GM23248 (cell line): ENCODE results near the gene USP22. TPM values are rescaled to one million over a fixed set of nuclear protein-coding genes. Genes with fewer than 3 reads are reported as not detected.

Source experiments
- DNase-seq: peaks from one replicate; pipeline ENCODE4 v3.0.0-alpha.2; 2015
- H2AFZ ChIP-seq: fragments of 200-600 bp; sonication (generic); 2 replicates; pipeline ENCODE4 v1.6.1; 2016; ENCODE audit warnings: antibody characterized with exemption
- H3F3A ChIP-seq: fragments of 200-600 bp; sonication (generic); 2 replicates; pipeline ENCODE4 v1.6.1; 2016; ENCODE audit warnings: mild to moderate bottlenecking, antibody characterized with exemption, mixed run types; ENCODE audit not compliant: insufficient read depth
- H3K27ac ChIP-seq: fragments of 200-600 bp; sonication (generic); 2 replicates; pipeline ENCODE4 v1.5.1; 2016; ENCODE audit warnings: mild to moderate bottlenecking
- H3K27me3 ChIP-seq: fragments of 200-600 bp; sonication (generic); replicated peaks from 2 replicates; pipeline ENCODE4 v1.6.1; 2016; ENCODE audit warnings: mild to moderate bottlenecking; ENCODE audit not compliant: insufficient read depth
- H3K36me3 ChIP-seq: fragments of 200-600 bp; sonication (generic); 2 replicates; pipeline ENCODE4 v1.6.1; 2016; ENCODE audit warnings: low read depth, mild to moderate bottlenecking
- H3K4me1 ChIP-seq: fragments of 200-600 bp; sonication (generic); 2 replicates; pipeline ENCODE4 v1.6.1; 2016; ENCODE audit warnings: mild to moderate bottlenecking; ENCODE audit not compliant: insufficient read depth
- H3K4me2 ChIP-seq: fragments of 200-600 bp; sonication (generic); one replicate; pipeline ENCODE4 v1.6.1; 2016; ENCODE audit warnings: mild to moderate bottlenecking; ENCODE audit not compliant: unreplicated experiment
- H3K4me3 ChIP-seq: fragments of 200-600 bp; sonication (generic); 2 replicates; pipeline ENCODE4 v1.5.1; 2016; ENCODE audit warnings: mild to moderate bottlenecking
- H3K79me2 ChIP-seq: fragments of 200-600 bp; sonication (generic); 2 replicates; pipeline ENCODE4 v1.6.1; 2016; ENCODE audit warnings: mild to moderate bottlenecking; ENCODE audit not compliant: insufficient read depth
- H3K9ac ChIP-seq: fragments of 200-600 bp; sonication (generic); 2 replicates; pipeline ENCODE4 v1.6.1; 2016; ENCODE audit warnings: mild to moderate bottlenecking
- H3K9me2 ChIP-seq: fragments of 200-600 bp; sonication (generic); 2 replicates; pipeline ENCODE4 v1.6.1; 2016; ENCODE audit warnings: mixed run types, mild to moderate bottlenecking, moderate library complexity; ENCODE audit not compliant: insufficient read depth
- H3K9me3 ChIP-seq: fragments of 200-600 bp; sonication (generic); one replicate; pipeline ENCODE4 v1.6.1; 2017; ENCODE audit warnings: low read depth
- H4K20me1 ChIP-seq: fragments of 200-600 bp; sonication (generic); 2 replicates; pipeline ENCODE4 v1.6.0; 2016; ENCODE audit not compliant: insufficient read depth
- EZH2 ChIP-seq: fragments of 200-600 bp; sonication (generic); IDR thresholded peaks from 2 replicates; pipeline ENCODE4 v1.6.1; 2018; ENCODE audit warnings: antibody characterized with exemption, mild to moderate bottlenecking; ENCODE audit not compliant: insufficient read depth, poor library complexity, severe bottlenecking
- EZH2phosphoT487 ChIP-seq: fragments of 200-600 bp; sonication (generic); IDR thresholded peaks from 2 replicates; pipeline ENCODE4 v1.6.1; 2018; ENCODE audit warnings: antibody characterized with exemption, moderate library complexity, mild to moderate bottlenecking, low read depth; ENCODE audit not compliant: insufficient read depth
- WGBS, 2 experiments: methylation state at CpG; one replicate each; pipeline ENCODE4 v1.1.6; 2015 to 2017; ENCODE audit warnings: low lambda C conversion rate in 2 of 2, low coverage in 1 of 2; ENCODE audit errors: missing lambda C conversion rate in 2 of 2; 5-methylcytosine and 5-hydroxymethylcytosine counted together
- in situ Hi-C: fragments of 300-500 bp; cut with MboI; formaldehyde crosslinking; loops from 2 replicates; pipeline ENCODE4 v1.15.0; 2020
- polyA plus RNA-seq: library from polyadenylated mRNA; unstranded; fragments of >200 nt; fragmentation: Nextera tagmentation; extraction: Ambion mirVana; gene quantifications from 2 replicates; pipeline ENCODE4 v1.2.1, GENCODE V29; 2016
- total RNA-seq: library from RNA; depleted of rRNA; stranded (reverse); fragments of >200 nt; shearing (Covaris generic); gene quantifications from 2 replicates; pipeline ENCODE4 v1.2.3, GENCODE V29; 2014

The USP22 gene
- total and polyA plus RNA-seq, 2 experiments from 2014 or later, result 75.1 to 154 TPM

DNA sequence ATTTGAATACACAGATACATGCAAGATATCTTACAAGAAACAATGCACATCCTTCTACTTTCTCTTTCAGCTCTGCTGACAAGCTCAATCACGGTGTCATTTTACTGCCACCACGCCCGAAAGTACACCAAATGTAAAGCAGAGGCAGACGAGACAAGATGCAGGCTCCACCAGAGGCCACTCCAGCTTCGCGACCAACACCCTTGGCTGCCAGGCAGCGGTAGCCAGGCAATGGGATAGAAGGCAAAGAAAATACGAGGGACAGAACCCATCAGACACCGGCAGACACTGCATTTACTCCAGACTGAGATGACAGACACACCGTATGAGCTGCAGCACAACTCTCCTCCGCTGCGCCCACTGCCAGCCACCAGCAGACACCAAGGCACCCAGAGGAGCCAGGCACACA, 41.0 kb downstream of the USP22 start:
- H4K20me1 ChIP-seq, result no peaks in the 10 kb centered on the region
- H3K9me2 ChIP-seq, result no peaks in the 10 kb centered on the region
- peaks cover 87% of the 10 kb centered on the region for H3K79me2 ChIP-seq
- 0 out of 2 replicates have a peak overlapping the region, but pooled peaks have one; percentile 1 for H3K9ac ChIP-seq
- no peak overlapping the region for H3K4me3 ChIP-seq
- H3K4me1 ChIP-seq, result no peaks in the 10 kb centered on the region
- no peak overlapping the region for H3K4me2 ChIP-seq
- peak; percentile 28 for DNase-seq
- 36 to 39% methylated on average over 12 of the region's 12 CpGs for WGBS, 2 experiments
- peaks cover 33% of the 10 kb centered on the region; the same call in 1 of the 2 replicates for H3F3A ChIP-seq
- no peaks in the 10 kb centered on the region for H3K9me3 ChIP-seq
- TF ChIP-seq EZH2phosphoT487 (no peak), EZH2 (no peak)
- peaks cover 59% of the 10 kb centered on the region for H3K36me3 ChIP-seq
- H3K27me3 ChIP-seq, result no peaks in the 10 kb centered on the region
- in situ Hi-C loops, result no loop called here
- no peak overlapping the region for H2AFZ ChIP-seq
- peak overlapping the region; percentile 14 for H3K27ac ChIP-seq

DNA sequence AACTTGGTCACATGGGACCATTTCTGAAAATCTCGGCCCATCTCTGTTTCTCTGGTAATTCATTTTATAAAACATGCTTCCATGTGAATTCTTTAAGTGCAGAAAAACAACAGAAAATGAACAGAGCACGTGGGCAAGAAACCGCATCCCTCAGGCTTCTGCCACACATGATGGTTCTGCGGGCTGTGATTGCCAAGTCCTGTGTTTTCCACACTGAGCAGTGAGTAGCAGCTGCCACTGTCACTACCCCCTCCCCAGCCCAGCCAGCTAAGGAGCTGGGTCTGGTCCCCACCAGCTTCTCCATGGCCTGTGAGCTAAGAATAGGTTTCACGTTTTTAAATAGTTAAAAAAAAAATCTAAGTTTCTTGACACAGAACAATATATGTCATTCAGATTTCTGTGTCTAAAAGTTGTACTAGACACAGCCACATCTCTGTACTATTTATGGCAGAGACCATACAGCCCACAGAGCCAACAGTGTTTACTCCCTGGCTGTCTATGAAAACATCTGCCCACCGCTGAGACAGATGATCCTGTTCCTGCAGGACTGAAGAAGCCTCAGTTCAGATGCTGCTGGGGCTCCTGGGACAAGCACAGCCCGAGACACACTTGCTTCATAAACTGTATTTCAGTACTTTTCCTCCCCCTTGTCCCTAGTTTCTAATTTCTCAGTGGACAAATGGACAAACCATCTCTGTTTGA, 41.5 kb downstream of the USP22 start:
- DNase-seq, result peak; percentile 19
- no peaks in the 10 kb centered on the region for H3K4me1 ChIP-seq
- H3K4me3 ChIP-seq, result no peak overlapping the region
- no peaks in the 10 kb centered on the region for H4K20me1 ChIP-seq
- no peaks in the 10 kb centered on the region for H3K9me2 ChIP-seq
- H3K27me3 ChIP-seq, result no peaks in the 10 kb centered on the region
- H2AFZ ChIP-seq, result no peak overlapping the region
- TF ChIP-seq EZH2phosphoT487, result no peak
- TF ChIP-seq EZH2, result no peak
- H3K9me3 ChIP-seq, result no peaks in the 10 kb centered on the region
- H3K4me2 ChIP-seq, result no peak overlapping the region
- H3K27ac ChIP-seq, result peak overlapping the region; percentile 14
- in situ Hi-C loops, result no loop called here
- H3K36me3 ChIP-seq, result peaks cover 53% of the 10 kb centered on the region
- H3K79me2 ChIP-seq, result peaks cover 84% of the 10 kb centered on the region
- H3K9ac ChIP-seq, result 0 out of 2 replicates have a peak overlapping the region, but pooled peaks have one; percentile 1
- 49 to 54% methylated on average over 7 of the region's 7 CpGs for WGBS, 2 experiments
- H3F3A ChIP-seq, result peaks cover 29% of the 10 kb centered on the region; the same call in 1 of the 2 replicates

DNA sequence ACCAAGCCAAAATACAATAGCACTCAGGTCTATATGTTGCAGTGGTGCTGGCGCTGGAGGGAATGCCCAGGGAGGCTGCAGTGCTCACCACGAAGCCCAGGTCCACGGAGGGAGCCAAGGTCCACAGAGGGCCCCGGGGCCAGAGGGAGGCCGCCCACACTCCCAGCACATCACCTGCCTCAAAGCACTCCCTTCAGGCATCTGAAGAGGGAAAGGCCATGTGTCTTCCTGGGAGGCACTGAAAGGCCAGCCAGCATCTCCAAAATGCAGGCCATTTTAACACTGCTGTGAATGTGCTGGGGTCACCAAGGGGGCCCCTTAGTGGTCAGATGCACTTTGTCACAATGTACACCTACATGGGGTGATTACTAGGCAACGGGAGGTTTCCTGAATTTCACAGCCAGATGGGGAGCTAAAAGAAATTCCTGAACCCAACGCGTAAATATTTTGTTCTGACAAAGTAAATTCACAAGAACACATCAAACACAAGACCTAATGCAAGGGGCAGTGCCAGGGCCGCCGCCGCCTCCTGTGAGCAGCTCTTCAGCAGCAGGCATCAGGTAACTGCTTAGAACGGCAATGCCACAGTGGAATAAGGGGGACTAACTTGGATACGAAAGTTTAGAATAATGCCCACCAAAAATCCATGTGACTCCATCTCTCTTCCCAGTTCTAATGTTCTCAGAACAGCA, 42.8 kb downstream of the USP22 start:
- H3K27me3 ChIP-seq, result no peaks in the 10 kb centered on the region

DNA sequence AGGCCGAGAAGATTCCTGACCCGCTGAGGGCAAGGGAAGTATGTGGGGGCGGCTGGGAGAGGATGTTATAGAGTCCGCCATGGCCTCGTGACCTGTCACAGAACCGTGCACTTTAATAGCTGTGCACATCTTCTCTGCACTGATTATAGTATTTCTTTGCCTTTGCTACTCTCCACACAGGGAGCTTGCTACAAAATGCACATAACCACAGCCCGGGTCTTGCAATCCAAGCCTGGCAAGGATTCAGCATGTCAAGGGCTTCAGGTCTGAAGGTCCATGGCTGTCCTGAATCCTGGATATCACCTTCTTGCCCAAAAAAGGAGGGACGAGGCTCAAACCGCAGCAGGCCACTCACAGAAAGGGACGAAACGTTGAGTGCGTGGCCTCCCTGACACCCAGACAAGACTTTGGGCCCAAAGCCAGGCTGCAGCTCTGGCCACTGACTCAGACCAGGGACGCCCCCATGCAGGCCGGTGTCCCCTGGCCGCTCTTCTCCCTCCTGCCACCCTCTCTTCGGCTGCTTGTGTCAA, 43.7 kb downstream of the USP22 start:
- H3F3A ChIP-seq, result peaks cover 29% of the 10 kb centered on the region; the same call in 1 of the 2 replicates
- H3K9me2 ChIP-seq, result no peaks in the 10 kb centered on the region
- no peaks in the 10 kb centered on the region for H4K20me1 ChIP-seq
- H3K36me3 ChIP-seq, result peaks cover 33% of the 10 kb centered on the region
- H3K4me3 ChIP-seq, result no peak overlapping the region
- no peak overlapping the region for H3K9ac ChIP-seq
- no peak overlapping the region for H3K27ac ChIP-seq
- no peak overlapping the region for H2AFZ ChIP-seq
- WGBS, 2 experiments, result 82 to 85% methylated on average over 13 to 16 of the region's 16 CpGs
- peaks cover 63% of the 10 kb centered on the region for H3K79me2 ChIP-seq
- no peaks in the 10 kb centered on the region for H3K27me3 ChIP-seq
- no peak for TF ChIP-seq EZH2phosphoT487
- TF ChIP-seq EZH2, result no peak
- H3K4me1 ChIP-seq, result no peaks in the 10 kb centered on the region
- H3K9me3 ChIP-seq, result no peaks in the 10 kb centered on the region
- H3K4me2 ChIP-seq, result no peak overlapping the region
- in situ Hi-C loops, result loop anchor here (10.0 kb wide), 1 partner anchor 204 kb away; no protein-coding TSS in a partner anchor
- peak; percentile 3 for DNase-seq

More for the DNA sequence above, 42.8 kb downstream of the USP22 start:
- TF ChIP-seq EZH2 (no peak), EZH2phosphoT487 (no peak)
- Histone ChIP-seq H3K27ac (no peak overlapping the region), H2AFZ (no peak overlapping the region), H3K4me2 (no peak overlapping the region), H4K20me1 (no peaks in the 10 kb centered on the region), H3K36me3 (peaks cover 41% of the 10 kb centered on the region), H3K9me2 (no peaks in the 10 kb centered on the region), H3K4me1 (no peaks in the 10 kb centered on the region), H3K9me3 (no peaks in the 10 kb centered on the region), H3K9ac (no peak overlapping the region), H3K4me3 (no peak overlapping the region), H3K79me2 (peaks cover 71% of the 10 kb centered on the region), H3F3A (peaks cover 29% of the 10 kb centered on the region; the same call in 1 of the 2 replicates)
- WGBS, 2 experiments, result 92 to 93% methylated on average over 13 of the region's 13 CpGs
- in situ Hi-C loops, result loop anchor here (10.0 kb wide), 1 partner anchor 205 kb away; no protein-coding TSS in a partner anchor
- DNase-seq, result no peak
